ENCODE data around the gene DEDD.

The DEDD gene

GRCh38 chr1:161073474-161074121 lies 58.9 kb downstream of the DEDD start:
- TF ChIP-seq FOXA1 (IDR thresholded peaks at IDR 0.05) = no peak
- no peak for TF ChIP-seq LEF1 (IDR thresholded peaks at IDR 0.05; ENCODE audit: borderline replicate concordance)
- no peak for TF ChIP-seq FOXK2 (IDR thresholded peaks at IDR 0.05)
- TF ChIP-seq BHLHE40 (IDR thresholded peaks at IDR 0.05; ENCODE audit: borderline replicate concordance) = no peak
- no peak for TF ChIP-seq FOXM1 (IDR thresholded peaks at IDR 0.05; ENCODE audit: borderline replicate concordance)
- no peak for TF ChIP-seq SUZ12 (IDR thresholded peaks at IDR 0.05)
- TF ChIP-seq ZNF384 (IDR thresholded peaks at IDR 0.05) = no peak
- no peak for TF ChIP-seq SP1 (IDR thresholded peaks at IDR 0.05)
- TF ChIP-seq ARNT (IDR thresholded peaks at IDR 0.05) = no peak
- no peak for TF ChIP-seq L3MBTL2 (conservative IDR thresholded peaks at IDR 0.05)
- ChIA-PET CTCF (no interaction called here), POLR2A (interaction anchor here (0.8 kb wide), 1 partner anchor 12 kb away, joined by 3 read pairs; no protein-coding TSS in a partner anchor)
- no peak for DNase-seq (ENCODE audit: extremely low spot score)

GRCh38 chr1:161072751-161073449 lies 59.6 kb downstream of the DEDD start:
- POLR2A ChIA-PET = interaction anchor here (0.8 kb wide), 1 partner anchor 12 kb away, joined by 3 read pairs; no protein-coding TSS in a partner anchor
- CTCF ChIA-PET = no interaction called here
- no peak for DNase-seq (ENCODE audit: extremely low spot score)
- TF ChIP-seq CTBP1 (IDR thresholded peaks at IDR 0.05; ENCODE audit: borderline replicate concordance) = no peak
- no peak for TF ChIP-seq FOXK2 (IDR thresholded peaks at IDR 0.05)
- no peak for TF ChIP-seq BHLHE40 (IDR thresholded peaks at IDR 0.05; ENCODE audit: borderline replicate concordance)
- no peak for TF ChIP-seq ELF4 (IDR thresholded peaks at IDR 0.05)
- no peak for TF ChIP-seq FOXA1 (IDR thresholded peaks at IDR 0.05)
- no peak for TF ChIP-seq FOXM1 (IDR thresholded peaks at IDR 0.05; ENCODE audit: borderline replicate concordance)
- TF ChIP-seq NFRKB (IDR thresholded peaks at IDR 0.05) = no peak
- TF ChIP-seq TARDBP (IDR thresholded peaks at IDR 0.05) = no peak
- no peak for TF ChIP-seq HDGF (IDR thresholded peaks at IDR 0.05; ENCODE audit: borderline replicate concordance)
- no peak for TF ChIP-seq SUZ12 (IDR thresholded peaks at IDR 0.05)
- TF ChIP-seq PKNOX1 (IDR thresholded peaks at IDR 0.05) = no peak
- TF ChIP-seq ZNF384 (IDR thresholded peaks at IDR 0.05) = no peak
- TF ChIP-seq LEF1 (IDR thresholded peaks at IDR 0.05; ENCODE audit: borderline replicate concordance) = no peak
- TF ChIP-seq ARNT (IDR thresholded peaks at IDR 0.05) = no peak
- no peak for TF ChIP-seq L3MBTL2 (conservative IDR thresholded peaks at IDR 0.05)
- TF ChIP-seq SP1 (IDR thresholded peaks at IDR 0.05) = no peak

- TF ChIP-seq BHLHE40 (IDR thresholded peaks at IDR 0.05; ENCODE audit: borderline replicate concordance) (no peak), ZNF384 (IDR thresholded peaks at IDR 0.05) (no peak), FOXA1 (IDR thresholded peaks at IDR 0.05) (no peak), TARDBP (IDR thresholded peaks at IDR 0.05) (no peak), FOXM1 (IDR thresholded peaks at IDR 0.05; ENCODE audit: borderline replicate concordance) (no peak), FOXK2 (IDR thresholded peaks at IDR 0.05) (no peak), ELF4 (IDR thresholded peaks at IDR 0.05) (no peak)
- DNase-seq (ENCODE audit: extremely low spot score) = peak; percentile 71
- ChIA-PET CTCF (interaction anchor here (0.6 to 1.2 kb wide), 4 partner anchors 54 to 562 kb away, joined by 3 to 4 read pairs (median 3); no protein-coding TSS in a partner anchor), POLR2A (no interaction called here)
Observed at GRCh38 chr1:161071886-161072371, 60.5 kb downstream of the DEDD start.
